Thyroid gland (tissue), 4 donors: ENCODE results near the gene CAV3.

Experiments used
- POLR2A ChIP-seq, 2 donors: fragments of 450-650 bp; IDR thresholded peaks; one replicate each; pipeline ENCODE4 v1.6.1; 2017; ENCODE audit warnings: antibody characterized with exemption in 2 of 2, mild to moderate bottlenecking in 2 of 2, moderate library complexity in 1 of 2
- TF ChIP-seq, protein P1 (sequence below), 6 experiments: fragments of 200-600 bp in 3 of 6; fragments of 450-650 bp in 3 of 6; sonication (generic) in 3 of 6; IDR thresholded peaks; one replicate each; pipeline ENCODE4 v1.5.1; 2016 to 2019; ENCODE audit warnings: antibody characterized with exemption in 6 of 6, mild to moderate bottlenecking in 2 of 6, inconsistent platforms in 1 of 6, moderate library complexity in 1 of 6

- TF ChIP-seq POLR2A (IDR thresholded peaks at IDR 0.05) = no peak
- TF ChIP-seq, protein P1, sequence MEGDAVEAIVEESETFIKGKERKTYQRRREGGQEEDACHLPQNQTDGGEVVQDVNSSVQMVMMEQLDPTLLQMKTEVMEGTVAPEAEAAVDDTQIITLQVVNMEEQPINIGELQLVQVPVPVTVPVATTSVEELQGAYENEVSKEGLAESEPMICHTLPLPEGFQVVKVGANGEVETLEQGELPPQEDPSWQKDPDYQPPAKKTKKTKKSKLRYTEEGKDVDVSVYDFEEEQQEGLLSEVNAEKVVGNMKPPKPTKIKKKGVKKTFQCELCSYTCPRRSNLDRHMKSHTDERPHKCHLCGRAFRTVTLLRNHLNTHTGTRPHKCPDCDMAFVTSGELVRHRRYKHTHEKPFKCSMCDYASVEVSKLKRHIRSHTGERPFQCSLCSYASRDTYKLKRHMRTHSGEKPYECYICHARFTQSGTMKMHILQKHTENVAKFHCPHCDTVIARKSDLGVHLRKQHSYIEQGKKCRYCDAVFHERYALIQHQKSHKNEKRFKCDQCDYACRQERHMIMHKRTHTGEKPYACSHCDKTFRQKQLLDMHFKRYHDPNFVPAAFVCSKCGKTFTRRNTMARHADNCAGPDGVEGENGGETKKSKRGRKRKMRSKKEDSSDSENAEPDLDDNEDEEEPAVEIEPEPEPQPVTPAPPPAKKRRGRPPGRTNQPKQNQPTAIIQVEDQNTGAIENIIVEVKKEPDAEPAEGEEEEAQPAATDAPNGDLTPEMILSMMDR (IDR thresholded peaks at IDR 0.05) = no peak
Measured at GRCh38 chr3:8755097-8755496, 21.5 kb downstream of the CAV3 start.
